Retinal pigment epithelial cell (primary cell): Measurements from ENCODE around the gene PCBP2.

Experiments
- DNase-seq: peaks from one replicate; pipeline ENCODE4 v3.0.0-alpha.2; 2010; ENCODE audit warnings: low read depth
- H3K4me3 ChIP-seq: 2 replicates; pipeline ENCODE4 v1.5.1; 2011; ENCODE audit warnings: mild to moderate bottlenecking, low read length, control low read depth, moderate library complexity
- CTCF ChIP-seq: conservative IDR thresholded peaks from 2 replicates; pipeline ENCODE4 v1.5.1; 2011; ENCODE audit warnings: low read depth, low read length, control low read depth, inconsistent platforms

PCBP2 gene

GRCh38 chr12:53461059-53461458 is 9.2 kb downstream of the PCBP2 start:
- no peak for TF ChIP-seq CTCF
- no peak overlapping the region for H3K4me3 ChIP-seq
- DNase-seq = no peak

- H3K4me3 ChIP-seq = no peak overlapping the region
- no peak for TF ChIP-seq CTCF
- no peak for DNase-seq
Observed at GRCh38 chr12:53461591-53461990, 9.7 kb downstream of the PCBP2 start.

- no peak for TF ChIP-seq CTCF
- no peak for DNase-seq
- no peak overlapping the region for H3K4me3 ChIP-seq
Observed at GRCh38 chr12:53462935-53463334, 11.0 kb downstream of the PCBP2 start.

- TF ChIP-seq CTCF = no peak
- H3K4me3 ChIP-seq = no peak overlapping the region
- DNase-seq = no peak
Observed at GRCh38 chr12:53463802-53464560, 12.1 kb downstream of the PCBP2 start.

- TF ChIP-seq CTCF = no peak
- no peak for DNase-seq
- no peak overlapping the region for H3K4me3 ChIP-seq
Observed at GRCh38 chr12:53464685-53465418, 12.9 kb downstream of the PCBP2 start.

GRCh38 chr12:53465679-53466078 is 13.8 kb downstream of the PCBP2 start:
- no peak overlapping the region for H3K4me3 ChIP-seq
- no peak for DNase-seq
- no peak for TF ChIP-seq CTCF

GRCh38 chr12:53466640-53467039 is 14.7 kb downstream of the PCBP2 start:
- H3K4me3 ChIP-seq = no peak overlapping the region
- TF ChIP-seq CTCF = no peak
- no peak for DNase-seq
